IPS DF 6.9 (cell line): Measurements from ENCODE around the gene LRRC59.

Experiments
- DNase-seq: peaks from one replicate; pipeline ENCODE4 v3.0.0-alpha.2; 2013; ENCODE audit warnings: low read depth, low spot score
- H3K27ac ChIP-seq: one replicate; pipeline ENCODE4 v1.5.1; 2013; ENCODE audit warnings: low read length, control low read depth
- H3K27me3 ChIP-seq: 2 replicates; pipeline ENCODE4 v1.6.1; 2013; ENCODE audit warnings: mild to moderate bottlenecking, low read length; ENCODE audit not compliant: control insufficient read depth, insufficient read depth
- H3K36me3 ChIP-seq: 2 replicates; pipeline ENCODE4 v1.6.1; 2013; ENCODE audit warnings: low read length; ENCODE audit not compliant: control insufficient read depth, insufficient read depth
- H3K4me1 ChIP-seq: 2 replicates; pipeline ENCODE4 v1.6.1; 2013; ENCODE audit warnings: low read length; ENCODE audit not compliant: control insufficient read depth, insufficient read depth
- H3K4me3 ChIP-seq: 2 replicates; pipeline ENCODE4 v1.5.1; 2013; ENCODE audit warnings: mild to moderate bottlenecking, low read length
- H3K9me3 ChIP-seq: 2 replicates; pipeline ENCODE4 v1.6.1; 2013; ENCODE audit warnings: low read length, inconsistent platforms; ENCODE audit not compliant: control insufficient read depth, insufficient read depth
- whole genome bisulfite sequencing: extraction: QIAGEN DNeasy Blood & Tissue Kit; methylation state at CpG from one replicate; pipeline ENCODE4 v1.1.7; 2013; ENCODE audit warnings: mixed read lengths, missing lambda C conversion rate; ENCODE audit not compliant: insufficient read length, insufficient coverage; 5-methylcytosine and 5-hydroxymethylcytosine counted together

The LRRC59 gene

DNA sequence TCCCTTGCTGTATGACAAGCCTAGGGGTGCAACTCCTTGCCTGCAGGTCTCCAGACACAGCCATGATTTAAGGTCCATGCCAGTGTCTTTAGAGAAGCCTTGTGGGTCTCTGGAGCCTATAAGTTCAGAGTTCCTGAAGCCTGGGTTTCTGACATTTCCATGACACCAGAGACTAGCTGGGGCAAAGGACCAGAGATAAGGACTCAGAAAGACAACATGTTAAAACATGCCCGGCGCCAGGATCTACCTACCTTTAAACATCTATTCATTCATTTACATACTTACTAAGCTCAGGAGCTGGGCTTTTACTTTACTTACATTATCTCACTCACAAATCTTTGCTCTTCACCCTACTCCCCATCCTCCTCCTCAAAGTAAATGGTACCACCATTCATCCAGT, 25.8 kb downstream of the LRRC59 start:
- H3K36me3 ChIP-seq = peaks cover 26% of the 10 kb centered on the region

DNA sequence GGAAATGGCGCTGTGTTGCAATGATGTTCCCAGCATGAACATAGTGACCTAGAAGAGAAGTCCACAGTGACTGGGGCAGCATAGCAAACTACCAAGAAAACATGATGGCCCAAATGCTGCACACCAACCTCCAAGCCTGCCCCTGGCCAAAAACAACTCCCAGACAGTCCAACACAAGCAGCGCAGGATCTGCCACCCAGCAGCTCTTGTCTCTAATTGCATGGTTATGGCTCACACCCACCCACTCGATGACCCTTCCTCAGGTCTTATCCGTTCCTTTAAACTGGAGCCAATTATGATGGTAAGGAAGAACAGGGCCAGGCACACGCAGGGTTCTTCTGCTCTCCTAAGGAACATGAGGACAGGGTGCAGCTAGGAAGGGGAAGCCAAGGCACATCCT, 27.3 kb downstream of the LRRC59 start:
- Histone ChIP-seq H3K4me3 (no peak overlapping the region), H3K9me3 (no peaks in the 10 kb centered on the region), H3K4me1 (no peaks in the 10 kb centered on the region), H3K36me3 (peaks cover 22% of the 10 kb centered on the region), H3K27me3 (no peaks in the 10 kb centered on the region), H3K27ac (no peak overlapping the region)
- no peak for DNase-seq
- WGBS = no CpG with 5 or more reads among the region's 5 CpGs

More for the DNA sequence above, 25.8 kb downstream of the LRRC59 start:
- no CpG with 5 or more reads among the region's 2 CpGs for WGBS
- no peak for DNase-seq
- no peaks in the 10 kb centered on the region for H3K27me3 ChIP-seq
- no peaks in the 10 kb centered on the region for H3K9me3 ChIP-seq
- no peak overlapping the region for H3K27ac ChIP-seq
- H3K4me1 ChIP-seq = no peaks in the 10 kb centered on the region
- no peak overlapping the region for H3K4me3 ChIP-seq

DNA sequence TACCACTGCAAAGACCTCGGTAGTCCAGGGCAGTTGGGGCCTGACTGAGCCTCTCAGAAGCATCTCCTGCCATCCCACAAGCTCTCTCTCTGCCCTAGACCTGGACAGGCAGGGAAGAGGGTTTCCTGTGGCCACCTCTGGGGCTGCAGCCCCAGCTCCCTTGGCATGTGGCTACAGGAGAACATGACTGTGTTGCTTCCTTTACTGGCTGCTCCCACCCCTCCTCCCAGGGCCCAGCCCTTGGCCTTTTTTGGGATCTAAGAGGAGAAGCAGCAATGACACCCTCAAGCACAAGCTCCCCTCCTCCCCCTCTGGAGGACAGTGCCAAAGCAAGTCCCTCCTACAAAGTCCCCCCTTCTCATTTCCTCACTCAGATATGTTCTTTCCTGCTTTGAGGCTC, 29.9 kb downstream of the LRRC59 start:
- DNase-seq = no peak
- H3K4me3 ChIP-seq = no peak overlapping the region
- no peaks in the 10 kb centered on the region for H3K9me3 ChIP-seq
- WGBS = no CpG with 5 or more reads among the region's 1 CpG
- no peaks in the 10 kb centered on the region for H3K27me3 ChIP-seq
- no peaks in the 10 kb centered on the region; the same call in 1 of the 2 replicates for H3K4me1 ChIP-seq
- no peak overlapping the region for H3K27ac ChIP-seq
- H3K36me3 ChIP-seq = peaks cover 22% of the 10 kb centered on the region

DNA sequence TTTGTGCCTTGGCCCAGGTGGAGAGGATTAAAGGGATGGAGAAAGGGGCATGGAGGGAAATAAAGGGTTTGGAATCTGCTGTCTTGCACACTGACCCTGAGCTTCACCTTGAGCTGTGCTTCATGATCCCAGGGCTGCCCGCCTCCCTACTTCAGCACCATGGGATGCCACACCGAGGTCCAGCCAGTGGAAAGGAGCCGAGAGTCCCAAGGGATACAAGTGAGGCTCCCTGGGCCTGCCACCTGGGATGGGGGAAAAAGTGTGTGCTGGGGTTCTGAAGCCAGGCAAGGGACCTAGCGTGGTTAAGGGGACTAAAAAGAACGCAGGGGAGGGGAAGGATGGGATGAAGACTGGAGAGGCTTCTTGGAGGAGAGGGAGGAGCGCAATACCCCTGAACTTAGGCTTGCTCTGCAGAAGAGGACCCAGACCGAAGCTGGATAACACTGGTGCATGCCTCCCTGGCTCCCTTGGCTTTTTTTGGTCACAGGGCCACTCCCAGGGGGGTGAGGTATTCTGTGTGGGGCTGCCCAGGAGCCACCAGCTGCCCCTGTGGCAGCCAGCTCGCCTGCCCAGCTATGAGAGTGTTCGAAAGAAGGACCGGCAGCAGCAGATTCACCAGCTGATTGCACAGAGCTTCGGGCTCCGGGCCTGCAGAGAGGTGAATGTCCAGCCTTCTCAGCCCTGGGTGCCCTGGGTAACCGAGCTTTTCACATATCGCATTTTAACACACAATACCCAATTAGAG, 31.5 kb downstream of the LRRC59 start:
- Histone ChIP-seq H3K27me3 (no peaks in the 10 kb centered on the region), H3K4me1 (no peaks in the 10 kb centered on the region; the same call in 1 of the 2 replicates), H3K9me3 (no peaks in the 10 kb centered on the region), H3K4me3 (no peak overlapping the region), H3K27ac (no peak overlapping the region), H3K36me3 (peaks cover 22% of the 10 kb centered on the region)
- no CpG with 5 or more reads among the region's 14 CpGs for WGBS
- no peak for DNase-seq

DNA sequence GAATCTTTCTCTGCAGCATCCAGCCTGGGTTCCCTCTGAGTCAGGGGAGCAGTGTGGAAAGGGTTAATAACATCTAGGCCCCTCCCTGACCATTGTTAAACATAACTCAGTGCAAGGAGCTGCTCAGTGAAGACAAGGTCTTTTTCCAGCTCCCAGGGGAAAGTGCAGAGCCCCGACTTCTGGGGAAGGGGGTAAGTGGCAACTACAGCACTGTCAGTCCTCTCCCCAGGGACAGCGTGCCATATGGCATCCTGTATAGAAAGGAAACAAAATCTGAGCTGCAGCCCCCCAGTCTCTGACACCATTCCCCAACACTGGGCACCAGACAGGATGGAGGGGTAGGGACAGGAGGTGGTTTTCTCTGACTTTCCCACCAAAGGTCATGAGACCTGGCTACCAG, 32.2 kb downstream of the LRRC59 start:
- Histone ChIP-seq H3K4me1 (no peaks in the 10 kb centered on the region; the same call in 1 of the 2 replicates), H3K27ac (no peak overlapping the region), H3K36me3 (peaks cover 18% of the 10 kb centered on the region), H3K27me3 (no peaks in the 10 kb centered on the region), H3K9me3 (no peaks in the 10 kb centered on the region), H3K4me3 (no peak overlapping the region)
- no peak for DNase-seq
- no CpG with 5 or more reads among the region's 2 CpGs for WGBS

DNA sequence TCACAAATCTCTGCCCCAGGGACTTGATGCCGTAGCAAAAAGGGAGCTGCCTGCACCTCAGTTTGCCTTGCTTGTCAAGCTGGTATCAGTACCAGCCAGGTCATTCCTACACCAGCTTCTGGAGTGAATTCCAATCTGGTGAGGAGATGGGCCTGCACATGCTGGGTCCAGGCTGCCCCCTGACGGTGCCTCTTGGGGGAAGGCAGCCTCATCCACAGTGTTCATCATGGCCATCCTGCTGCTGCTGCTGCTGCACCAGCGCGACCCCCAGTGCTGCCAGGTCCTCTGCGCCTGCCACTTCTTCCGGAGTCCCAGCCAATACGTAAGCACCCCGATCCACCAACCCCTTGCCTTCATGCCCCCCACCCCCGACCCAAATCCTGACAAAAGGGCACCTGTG, 32.6 kb downstream of the LRRC59 start:
- no CpG with 5 or more reads among the region's 9 CpGs for WGBS
- no peak for DNase-seq

DNA sequence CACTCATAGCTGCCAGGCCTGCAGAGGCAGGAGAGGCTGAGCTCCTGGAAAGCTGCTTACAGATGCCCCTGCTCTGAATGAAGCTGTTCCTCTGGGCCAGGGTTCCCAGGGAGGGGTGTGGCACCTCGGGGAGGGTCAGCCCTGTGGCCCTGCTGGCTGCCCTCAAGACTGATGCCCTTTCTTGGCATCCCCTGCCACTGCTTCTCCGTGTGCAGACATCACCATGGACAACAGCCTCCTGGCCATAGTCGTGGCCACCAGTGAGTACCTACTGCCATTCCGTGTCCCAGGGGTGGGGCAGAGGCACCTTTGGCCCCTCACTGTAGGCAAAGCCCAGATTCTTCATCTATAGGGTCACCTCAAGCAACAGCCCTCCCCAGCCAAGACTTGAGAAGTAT, 33.3 kb downstream of the LRRC59 start:
- no peaks in the 10 kb centered on the region for H3K27me3 ChIP-seq
- DNase-seq = no peak
- H3K4me1 ChIP-seq = no peaks in the 10 kb centered on the region; the same call in 1 of the 2 replicates
- H3K36me3 ChIP-seq = peaks cover 19% of the 10 kb centered on the region
- no peak overlapping the region for H3K27ac ChIP-seq
- WGBS = no CpG with 5 or more reads among the region's 4 CpGs
- H3K4me3 ChIP-seq = no peak overlapping the region
- no peaks in the 10 kb centered on the region for H3K9me3 ChIP-seq

More for the DNA sequence above, 32.6 kb downstream of the LRRC59 start:
- no peaks in the 10 kb centered on the region for H3K27me3 ChIP-seq
- no peak overlapping the region for H3K27ac ChIP-seq
- H3K4me1 ChIP-seq = no peaks in the 10 kb centered on the region; the same call in 1 of the 2 replicates
- no peak overlapping the region for H3K4me3 ChIP-seq
- peaks cover 16% of the 10 kb centered on the region for H3K36me3 ChIP-seq
- no peaks in the 10 kb centered on the region for H3K9me3 ChIP-seq

DNA sequence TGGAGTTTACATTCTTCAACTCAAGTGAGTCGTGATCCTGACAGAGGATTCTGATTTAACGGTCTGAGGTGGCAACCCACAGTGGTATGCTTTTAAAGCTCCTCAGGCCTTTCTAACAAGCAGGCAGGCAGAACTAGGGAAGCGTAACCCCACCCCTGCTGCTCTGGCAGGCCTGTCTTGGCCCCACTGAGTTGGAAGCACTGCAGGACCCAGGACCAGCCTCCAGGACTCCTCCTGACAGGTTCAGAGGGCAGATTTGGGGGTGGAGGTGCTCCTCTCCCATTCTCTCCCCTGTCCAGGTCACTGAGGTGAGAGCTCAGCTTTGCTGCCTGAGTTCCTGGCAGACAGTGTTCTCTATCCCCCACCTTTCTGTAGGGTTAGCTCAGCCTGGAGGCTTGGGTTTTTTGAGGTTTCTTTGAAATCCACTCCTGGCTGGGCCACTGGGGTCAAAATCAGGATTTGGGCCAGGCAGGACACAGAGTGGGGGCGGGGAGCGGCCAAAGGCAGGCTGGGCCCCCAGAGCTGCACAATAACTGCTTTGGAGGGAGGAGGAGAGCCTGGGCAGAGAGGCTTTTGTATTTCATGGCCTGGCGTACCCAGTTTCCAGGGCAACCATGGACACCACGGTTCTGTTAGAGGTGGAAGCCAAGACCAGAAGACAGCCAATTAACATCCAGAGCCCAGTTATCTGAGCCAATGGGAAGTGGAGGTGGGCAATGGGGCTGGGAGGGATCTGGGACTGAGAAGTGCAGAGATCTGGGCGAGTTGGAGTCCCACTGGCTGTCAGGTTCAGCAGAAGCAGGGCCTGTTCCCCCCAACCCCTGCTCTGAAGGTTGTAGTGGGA, 33.9 kb downstream of the LRRC59 start:
- H3K27ac ChIP-seq = no peak overlapping the region
- DNase-seq = peak; percentile 91
- no peaks in the 10 kb centered on the region; the same call in 1 of the 2 replicates for H3K4me1 ChIP-seq
- no peak overlapping the region for H3K4me3 ChIP-seq
- no CpG with 5 or more reads among the region's 8 CpGs for WGBS
- H3K9me3 ChIP-seq = no peaks in the 10 kb centered on the region
- peaks cover 24% of the 10 kb centered on the region for H3K36me3 ChIP-seq
- no peaks in the 10 kb centered on the region for H3K27me3 ChIP-seq

DNA sequence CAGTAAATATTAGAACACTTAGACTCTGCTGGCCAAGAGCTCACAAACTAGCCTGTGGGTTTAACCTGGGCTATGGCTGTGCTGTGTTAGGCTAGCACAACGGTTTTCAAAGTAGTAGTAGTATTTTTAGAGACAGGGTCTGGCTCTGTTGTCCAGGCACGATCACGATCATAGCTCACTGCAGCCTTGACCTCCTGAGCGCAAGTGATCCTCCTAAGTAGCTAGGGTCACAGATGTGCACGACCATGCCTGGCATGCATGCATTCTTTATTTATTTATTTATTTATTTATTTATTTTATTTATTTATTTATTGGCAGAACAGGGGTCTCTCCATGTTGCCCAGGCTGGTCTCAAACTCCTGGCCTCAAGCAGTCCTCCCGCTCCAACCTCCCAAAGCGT, 34.7 kb downstream of the LRRC59 start:
- no peak for DNase-seq
- H3K9me3 ChIP-seq = no peaks in the 10 kb centered on the region
- no peaks in the 10 kb centered on the region; the same call in 1 of the 2 replicates for H3K4me1 ChIP-seq
- no peak overlapping the region for H3K4me3 ChIP-seq
- WGBS = no CpG with 5 or more reads among the region's 7 CpGs
- H3K36me3 ChIP-seq = peaks cover 21% of the 10 kb centered on the region
- H3K27me3 ChIP-seq = no peaks in the 10 kb centered on the region
- no peak overlapping the region for H3K27ac ChIP-seq

DNA sequence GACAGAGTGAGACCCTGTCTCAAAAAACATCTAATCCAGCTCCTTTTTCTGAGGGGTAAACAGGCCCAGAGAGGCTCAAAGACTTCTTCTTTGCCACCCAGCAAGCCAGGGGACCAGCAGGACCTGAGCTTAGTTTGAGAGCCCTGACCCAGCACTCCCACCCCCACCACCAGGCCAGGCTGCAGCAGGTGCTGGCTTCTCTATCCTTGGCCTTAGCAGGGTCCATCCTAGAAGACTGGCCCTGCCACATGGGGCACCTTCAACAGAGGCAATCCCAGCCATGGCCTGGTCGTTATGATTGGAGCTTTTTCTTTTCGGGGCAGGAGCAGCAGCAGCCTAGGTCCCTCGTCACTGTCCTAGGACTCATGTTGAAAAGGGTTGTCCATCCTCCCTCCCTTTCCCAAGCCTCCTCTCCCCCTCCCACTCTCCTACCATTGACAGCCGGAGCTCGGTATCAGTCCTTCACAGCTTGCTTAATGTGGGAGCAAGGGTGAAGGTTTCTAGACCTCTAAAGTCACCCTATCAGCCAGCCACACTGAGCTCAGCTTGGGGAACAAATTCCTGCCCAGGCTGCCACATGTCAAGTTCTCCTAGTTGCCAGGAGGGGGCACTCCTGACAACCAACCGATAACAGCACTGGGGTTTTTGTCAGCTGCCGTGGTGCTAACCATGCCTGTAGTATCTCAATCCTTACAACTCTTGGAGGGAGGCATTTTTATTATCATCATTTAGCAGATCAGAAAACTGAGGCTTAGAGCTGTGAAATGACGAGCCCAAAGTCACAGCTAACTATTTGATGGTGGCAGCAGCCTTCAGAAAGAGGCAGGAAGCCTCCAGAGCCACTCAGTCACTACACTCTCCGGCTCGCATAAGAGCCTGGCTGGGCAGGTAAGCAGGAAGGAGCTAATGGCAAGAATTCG, 35.5 kb downstream of the LRRC59 start:
- no peak overlapping the region for H3K27ac ChIP-seq
- no peaks in the 10 kb centered on the region; the same call in 1 of the 2 replicates for H3K4me1 ChIP-seq
- WGBS = no CpG with 5 or more reads among the region's 11 CpGs
- H3K27me3 ChIP-seq = no peaks in the 10 kb centered on the region
- no peaks in the 10 kb centered on the region for H3K9me3 ChIP-seq
- no peak overlapping the region for H3K4me3 ChIP-seq
- peak; percentile 73 for DNase-seq
- peaks cover 21% of the 10 kb centered on the region for H3K36me3 ChIP-seq
